Suprapubic skin (tissue), 3 donors: ENCODE results near the gene KRT27.

Experiments
- CTCF ChIP-seq, 2 donors: fragments of 200-600 bp in 1 of 2; fragments of 450-650 bp in 1 of 2; sonication (generic) in 1 of 2; IDR thresholded peaks; one replicate each; pipeline ENCODE4 v1.5.1; 2016 to 2019; ENCODE audit warnings: antibody characterized with exemption in 2 of 2, mild to moderate bottlenecking in 1 of 2, moderate library complexity in 1 of 2
- EP300 ChIP-seq: sonication (generic); formaldehyde crosslinking; IDR thresholded peaks from one replicate; pipeline ENCODE4 v1.6.1; 2017; ENCODE audit warnings: antibody characterized with exemption

GRCh38 chr17:40755231-40755630 lies 27.1 kb downstream of the KRT27 start, which contains the start of gene KRT25:
- TF ChIP-seq CTCF (IDR thresholded peaks at IDR 0.05) (no peak), EP300 (no peak)
